Mucosa of rectum (tissue), 2 donors: ENCODE results near the gene BECN2.

ENCODE experiments used
- H3K27ac ChIP-seq, 2 donors: one replicate each; pipeline ENCODE4 v1.7.0; 2013; ENCODE audit warnings: inconsistent platforms in 2 of 2, low read depth in 2 of 2, low read length in 2 of 2
- H3K27me3 ChIP-seq, 2 donors: one replicate each; pipeline ENCODE4 v1.7.0; 2013; ENCODE audit warnings: low read length in 2 of 2; ENCODE audit not compliant: control insufficient read depth in 2 of 2, insufficient read depth in 2 of 2
- H3K36me3 ChIP-seq, 2 donors: one replicate each; pipeline ENCODE4 v1.7.0; 2013; ENCODE audit warnings: low read length in 2 of 2; ENCODE audit not compliant: control insufficient read depth in 2 of 2, insufficient read depth in 2 of 2
- H3K4me1 ChIP-seq, 2 donors: one replicate each; pipeline ENCODE4 v1.7.0; 2013; ENCODE audit warnings: low read length in 2 of 2, mild to moderate bottlenecking in 1 of 2; ENCODE audit not compliant: control insufficient read depth in 2 of 2, insufficient read depth in 2 of 2
- H3K4me3 ChIP-seq, 2 donors: one replicate each; pipeline ENCODE4 v1.7.0; 2013; ENCODE audit warnings: low read length in 2 of 2
- H3K9ac ChIP-seq, 2 donors: one replicate each; pipeline ENCODE4 v1.7.0; 2013; ENCODE audit warnings: low read length in 2 of 2, low read depth in 1 of 2, mild to moderate bottlenecking in 1 of 2
- H3K9me3 ChIP-seq, 2 donors: one replicate each; pipeline ENCODE4 v1.7.0; 2013; ENCODE audit warnings: low read length in 2 of 2; ENCODE audit not compliant: control insufficient read depth in 2 of 2
- donor health status: healthy.
- donor health status: Normal muscosa, but diverticular disease.

The BECN2 gene, protein sequence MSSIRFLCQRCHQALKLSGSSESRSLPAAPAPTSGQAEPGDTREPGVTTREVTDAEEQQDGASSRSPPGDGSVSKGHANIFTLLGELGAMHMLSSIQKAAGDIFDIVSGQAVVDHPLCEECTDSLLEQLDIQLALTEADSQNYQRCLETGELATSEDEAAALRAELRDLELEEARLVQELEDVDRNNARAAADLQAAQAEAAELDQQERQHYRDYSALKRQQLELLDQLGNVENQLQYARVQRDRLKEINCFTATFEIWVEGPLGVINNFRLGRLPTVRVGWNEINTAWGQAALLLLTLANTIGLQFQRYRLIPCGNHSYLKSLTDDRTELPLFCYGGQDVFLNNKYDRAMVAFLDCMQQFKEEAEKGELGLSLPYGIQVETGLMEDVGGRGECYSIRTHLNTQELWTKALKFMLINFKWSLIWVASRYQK

DNA sequence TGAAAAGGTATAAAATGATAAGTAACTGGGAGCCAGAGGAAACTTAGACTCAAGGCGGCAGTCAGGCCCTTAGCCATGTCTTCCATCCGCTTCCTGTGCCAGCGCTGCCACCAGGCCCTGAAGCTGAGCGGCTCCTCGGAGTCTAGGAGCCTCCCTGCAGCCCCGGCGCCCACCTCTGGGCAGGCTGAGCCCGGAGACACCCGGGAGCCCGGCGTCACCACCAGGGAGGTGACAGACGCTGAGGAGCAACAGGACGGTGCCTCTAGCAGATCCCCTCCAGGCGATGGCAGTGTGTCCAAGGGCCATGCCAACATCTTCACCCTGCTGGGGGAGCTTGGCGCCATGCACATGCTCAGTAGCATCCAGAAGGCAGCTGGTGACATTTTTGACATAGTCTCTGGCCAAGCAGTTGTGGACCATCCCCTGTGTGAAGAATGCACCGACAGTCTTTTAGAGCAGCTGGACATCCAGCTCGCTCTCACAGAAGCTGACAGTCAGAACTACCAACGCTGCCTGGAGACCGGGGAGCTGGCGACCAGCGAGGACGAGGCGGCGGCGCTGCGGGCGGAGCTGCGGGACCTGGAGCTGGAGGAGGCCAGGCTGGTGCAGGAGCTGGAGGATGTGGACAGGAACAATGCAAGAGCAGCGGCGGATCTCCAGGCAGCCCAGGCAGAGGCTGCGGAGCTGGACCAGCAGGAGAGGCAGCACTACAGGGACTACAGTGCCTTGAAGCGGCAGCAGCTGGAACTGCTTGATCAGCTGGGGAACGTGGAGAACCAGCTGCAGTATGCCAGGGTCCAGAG, at the start of gene BECN2:
TSS of gene BECN2 (plus strand) at position 76 of the 803 bp plus-strand sequence. CDS start at position 76, 0 bp downstream.
- Histone ChIP-seq H3K27me3 (no peaks in the 10 kb centered on the region), H3K4me1 (no peaks in the 10 kb centered on the region), H3K9me3 (no peaks in the 10 kb centered on the region), H3K36me3 (no peaks in the 10 kb centered on the region), H3K4me3 (no peak within 1 kb of the TSS), H3K27ac (no peak within 1 kb of the TSS), H3K9ac (no peak within 1 kb of the TSS)

- Histone ChIP-seq H3K27ac (no peak overlapping the region), H3K27me3 (no peaks in the 10 kb centered on the region), H3K36me3 (no peaks in the 10 kb centered on the region), H3K4me1 (no peaks in the 10 kb centered on the region), H3K4me3 (no peak overlapping the region), H3K9me3 (no peaks in the 10 kb centered on the region), H3K9ac (no peak overlapping the region)
Measured at GRCh38 chr1:241916196-241916595, 41.4 kb upstream of the BECN2 start.

- H3K36me3 ChIP-seq = no peaks in the 10 kb centered on the region
- H3K27ac ChIP-seq = no peak overlapping the region
- no peaks in the 10 kb centered on the region for H3K4me1 ChIP-seq
- no peak overlapping the region for H3K4me3 ChIP-seq
- no peak overlapping the region for H3K9ac ChIP-seq
- H3K27me3 ChIP-seq = no peaks in the 10 kb centered on the region
- no peaks in the 10 kb centered on the region for H3K9me3 ChIP-seq
Measured at GRCh38 chr1:241917487-241917886, 40.1 kb upstream of the BECN2 start.

DNA sequence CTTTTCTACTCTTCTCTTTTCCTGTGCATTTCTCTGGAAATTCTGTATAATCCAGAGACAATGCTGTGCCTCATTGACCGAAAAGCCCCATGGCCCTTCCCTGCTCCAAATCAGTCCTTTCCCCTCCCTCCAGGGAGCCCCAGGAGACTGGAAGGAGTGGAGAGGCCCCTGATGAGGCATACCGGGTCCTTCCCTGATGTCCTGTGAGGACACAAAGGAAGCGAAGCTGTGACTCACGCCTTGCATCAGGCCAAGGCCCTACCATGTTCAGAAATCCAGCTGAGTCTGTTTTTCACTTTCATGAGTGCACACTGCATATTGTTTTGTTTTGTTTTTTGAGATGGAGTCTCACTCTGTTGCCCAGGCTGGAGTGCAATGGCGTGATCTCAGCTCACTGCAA, 38.7 kb upstream of the BECN2 start:
- H3K4me1 ChIP-seq = no peaks in the 10 kb centered on the region

GRCh38 chr1:241924080-241924808, 33.3 kb upstream of the BECN2 start:
- Histone ChIP-seq H3K9ac (no peak overlapping the region), H3K9me3 (no peaks in the 10 kb centered on the region), H3K27me3 (no peaks in the 10 kb centered on the region), H3K4me1 (no peaks in the 10 kb centered on the region), H3K36me3 (no peaks in the 10 kb centered on the region), H3K4me3 (no peak overlapping the region), H3K27ac (no peak overlapping the region)

More for the DNA sequence above, 38.7 kb upstream of the BECN2 start:
- no peaks in the 10 kb centered on the region for H3K27me3 ChIP-seq
- no peak overlapping the region for H3K4me3 ChIP-seq
- H3K27ac ChIP-seq = no peak overlapping the region
- H3K36me3 ChIP-seq = no peaks in the 10 kb centered on the region
- H3K9me3 ChIP-seq = no peaks in the 10 kb centered on the region
- H3K9ac ChIP-seq = no peak overlapping the region

DNA sequence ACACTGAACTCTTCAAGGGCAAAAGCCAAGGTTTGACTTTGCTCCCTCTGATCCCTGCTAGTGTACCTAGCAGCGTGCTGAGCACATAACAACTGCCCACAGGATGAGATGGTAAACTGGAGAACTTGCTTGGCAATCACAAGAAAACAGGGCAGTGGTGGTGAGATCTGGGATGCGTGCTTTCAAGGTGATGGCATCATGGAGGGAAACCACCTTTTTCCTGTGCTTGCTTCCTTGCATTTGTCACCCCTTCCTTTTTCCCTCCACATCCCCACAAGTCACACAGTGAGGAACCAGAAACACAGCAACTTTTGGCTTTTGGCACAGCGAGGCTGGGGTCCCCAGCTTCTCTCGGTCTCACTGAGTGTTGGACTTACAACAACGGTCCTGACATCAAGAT, 31.4 kb upstream of the BECN2 start:
- Histone ChIP-seq H3K4me3 (no peak overlapping the region), H3K36me3 (no peaks in the 10 kb centered on the region), H3K4me1 (no peaks in the 10 kb centered on the region), H3K9me3 (no peaks in the 10 kb centered on the region), H3K27ac (no peak overlapping the region), H3K27me3 (no peaks in the 10 kb centered on the region), H3K9ac (no peak overlapping the region)

- no peak overlapping the region for H3K27ac ChIP-seq
- no peaks in the 10 kb centered on the region for H3K36me3 ChIP-seq
- no peaks in the 10 kb centered on the region for H3K4me1 ChIP-seq
- no peaks in the 10 kb centered on the region for H3K27me3 ChIP-seq
- H3K9me3 ChIP-seq = no peaks in the 10 kb centered on the region
- no peak overlapping the region for H3K4me3 ChIP-seq
- no peak overlapping the region for H3K9ac ChIP-seq
Measured at GRCh38 chr1:241927321-241927720, 30.2 kb upstream of the BECN2 start.

GRCh38 chr1:241932845-241933244, 24.7 kb upstream of the BECN2 start:
- Histone ChIP-seq H3K9me3 (no peaks in the 10 kb centered on the region), H3K27ac (no peak overlapping the region), H3K9ac (no peak overlapping the region), H3K4me3 (no peak overlapping the region), H3K4me1 (no peaks in the 10 kb centered on the region), H3K27me3 (no peaks in the 10 kb centered on the region), H3K36me3 (no peaks in the 10 kb centered on the region)

DNA sequence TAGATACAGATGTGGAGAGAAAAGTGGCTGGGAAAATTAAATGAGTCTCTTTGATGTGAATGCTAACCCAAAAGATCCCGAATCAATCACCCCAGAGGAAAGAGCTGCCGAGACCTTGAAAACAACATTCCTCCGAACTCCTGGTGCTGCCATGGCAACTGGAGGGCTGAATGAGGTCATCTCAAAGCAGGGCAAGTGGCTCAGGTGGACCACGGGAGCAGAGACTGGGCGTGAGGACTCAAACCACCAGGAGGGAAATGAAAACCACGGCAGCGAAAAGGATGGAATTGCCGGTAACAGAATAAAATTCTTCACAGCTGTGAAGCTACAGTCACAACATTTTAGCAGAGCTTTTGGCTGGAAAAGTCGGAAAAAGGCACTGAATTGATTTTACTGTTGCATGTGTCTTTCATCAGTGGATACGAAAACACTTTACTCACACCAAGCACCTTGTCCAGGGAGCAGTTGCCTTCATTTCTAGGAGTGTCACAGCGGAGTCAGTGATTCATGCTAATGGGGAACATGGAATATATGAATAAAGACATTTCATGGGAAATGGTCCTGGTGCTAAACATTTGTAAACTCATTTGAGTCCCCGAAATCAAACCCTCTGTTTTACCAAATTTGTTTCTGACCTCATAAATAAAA, 23.2 kb upstream of the BECN2 start:
- H3K4me3 ChIP-seq = no peak overlapping the region
- H3K9me3 ChIP-seq = no peaks in the 10 kb centered on the region
- no peak overlapping the region for H3K27ac ChIP-seq

More for the DNA sequence above, 23.2 kb upstream of the BECN2 start:
- Histone ChIP-seq H3K4me1 (no peaks in the 10 kb centered on the region), H3K36me3 (no peaks in the 10 kb centered on the region), H3K9ac (no peak overlapping the region), H3K27me3 (no peaks in the 10 kb centered on the region)
